HepG2 (cell line): ENCODE data around the gene SH3GL1. TPM values are rescaled to one million over a fixed set of nuclear protein-coding genes. Genes with fewer than 3 reads are reported as not detected.
A peak's percentile ranks its signal among the peaks of the same experiment; 100 is the strongest.

Experiments used
- ATAC-seq: fragments of 200-7000 bp; cut with Tn5 transposase; 3 replicates; pipeline ENCODE4 v1.9.1; 2020; ENCODE audit warnings: mild to moderate bottlenecking, moderate library complexity
- BruUV-seq: library from RNA; stranded (reverse); fragments of 400-500 nt; replicated peaks from 2 replicates; lab custom pipeline; 2021; lab: Mats Ljungman, UMichigan
- CTCF ChIA-PET: fragments of 300-600 bp; formaldehyde crosslinking; extraction: SDS; loops from one replicate; lab custom pipeline; 2021; ENCODE audit warnings: low total read pairs, inconsistent platforms, low intra/inter-chr PET ratio; lab: Yijun Ruan, JAX
- POLR2A ChIA-PET: fragments of 350-600 bp; sonication (Branson Sonifier 250); formaldehyde crosslinking; loops from one replicate; lab custom pipeline; 2020; ENCODE audit warnings: antibody characterized with exemption, inconsistent platforms; lab: Yijun Ruan, JAX
- DNase-seq: peaks from one replicate; pipeline ENCODE4 v3.0.0-alpha.2; 2015; ENCODE audit warnings: low spot score
- FAIRE-seq: peaks from 3 replicates; lab custom pipeline; 2011; peaks lifted over from hg19 to GRCh38; lab: Jason Lieb, UNC
- H2AFZ ChIP-seq: one replicate; pipeline ENCODE4 v1.6.1; 2011; ENCODE audit warnings: low read length, inconsistent platforms
- H3K27ac ChIP-seq: fragments of 300-600 bp; 3 replicates; pipeline ENCODE4 v1.8.0; 2011; ENCODE audit warnings: mixed run types, mild to moderate bottlenecking, mixed read lengths, low read length, inconsistent platforms; ENCODE audit not compliant: insufficient read depth; ENCODE audit errors: extremely low read length
- H3K27me3 ChIP-seq, 2 experiments: fragments of 200-600 bp in 1 of 2; 2 replicates in 1 of 2; 3 replicates in 1 of 2; pipeline versions ENCODE4 v1.6.0 to v1.8.0; 2011; ENCODE audit warnings: low read length in 2 of 2, mild to moderate bottlenecking in 2 of 2, moderate library complexity in 2 of 2, inconsistent platforms in 1 of 2; ENCODE audit not compliant: insufficient read depth in 2 of 2, control insufficient read depth in 1 of 2
- H3K36me3 ChIP-seq, 2 experiments: fragments of 200-600 bp in 1 of 2; replicated peaks in 1 of 2; 2 replicates in 1 of 2; 3 replicates in 1 of 2; pipeline versions ENCODE4 v1.5.1 to v1.8.0; 2011; ENCODE audit warnings: low read length in 2 of 2, inconsistent platforms in 1 of 2; ENCODE audit not compliant: insufficient read depth in 2 of 2, control insufficient read depth in 1 of 2
- H3K4me1 ChIP-seq: 2 replicates; pipeline ENCODE4 v1.5.1; 2012; ENCODE audit warnings: low read length, inconsistent platforms; ENCODE audit not compliant: insufficient read depth
- H3K4me2 ChIP-seq: 2 replicates; pipeline ENCODE4 v1.6.0; 2011; ENCODE audit warnings: low read depth, low read length, inconsistent platforms
- H3K4me3 ChIP-seq, 3 experiments: fragments of 200-600 bp in 1 of 3; sonication (generic), shearing (Covaris generic) in 1 of 3; replicated peaks in 1 of 3; 2 replicates each; pipeline ENCODE4 v1.5.1; 2011 to 2016; ENCODE audit warnings: low read length in 3 of 3, inconsistent platforms in 2 of 3, low read depth in 2 of 3, mild to moderate bottlenecking in 2 of 3, control low read depth in 1 of 3, mixed read lengths in 1 of 3; ENCODE audit not compliant: insufficient read depth in 1 of 3
- H3K79me2 ChIP-seq: one replicate; pipeline ENCODE4 v1.6.1; 2011; ENCODE audit warnings: low read length, inconsistent platforms; ENCODE audit not compliant: insufficient read depth
- H3K9ac ChIP-seq: 2 replicates; pipeline ENCODE4 v1.6.0; 2011; ENCODE audit warnings: mild to moderate bottlenecking, low read depth, low read length, inconsistent platforms; ENCODE audit not compliant: insufficient read depth
- H3K9me3 ChIP-seq: 2 replicates; pipeline ENCODE4 v1.5.1; 2012; ENCODE audit warnings: mild to moderate bottlenecking, low read length
- H4K20me1 ChIP-seq: 2 replicates; pipeline ENCODE4 v1.6.0; 2011; ENCODE audit warnings: inconsistent platforms, mild to moderate bottlenecking, low read length, moderate library complexity; ENCODE audit not compliant: insufficient read depth
- RFXAP ChIP-seq: sonication (generic); formaldehyde crosslinking; IDR thresholded peaks from 2 replicates; pipeline ENCODE4 v1.4.0; 2020; ENCODE audit warnings: missing genetic modification reagents, borderline replicate concordance
- SMAD9 ChIP-seq: sonication (generic); formaldehyde crosslinking; IDR thresholded peaks from 2 replicates; pipeline ENCODE4 v1.5.1; 2020; ENCODE audit warnings: mild to moderate bottlenecking, missing genetic modification reagents
- ZNF598 ChIP-seq: sonication (generic); formaldehyde crosslinking; IDR thresholded peaks from 2 replicates; pipeline ENCODE4 v1.5.1; 2020; ENCODE audit warnings: mild to moderate bottlenecking, missing genetic modification reagents, borderline replicate concordance
- ZNF761 ChIP-seq: sonication (generic); formaldehyde crosslinking; conservative IDR thresholded peaks from 2 replicates; pipeline ENCODE4 v1.4.0; 2020; ENCODE audit warnings: mild to moderate bottlenecking, missing genetic modification reagents
- ZNF768 ChIP-seq: sonication (generic); formaldehyde crosslinking; IDR thresholded peaks from 2 replicates; pipeline ENCODE4 v1.4.0; 2020; ENCODE audit warnings: missing genetic modification reagents
- WGBS: methylation state at CpG from one replicate; pipeline ENCODE4 v1.1.6; 2017; ENCODE audit warnings: low lambda C conversion rate; 5-methylcytosine and 5-hydroxymethylcytosine counted together
- in situ Hi-C: cut with HindIII; loops from 2 replicates; pipeline ENCODE4 v1.10.0; 2017; ENCODE audit warnings: low pct_unique_long_range_greater_than_20kb; ENCODE audit not compliant: extremely low pct_ligation_motif_present
- intact Hi-C: fragments of 100-400 bp; cut with micrococcal nuclease; formaldehyde crosslinking; loops from one replicate; pipeline ENCODE4 v1.10.0; 2022; ENCODE audit not compliant: unreplicated experiment
- polyA plus RNA-seq, 8 experiments: library from polyadenylated mRNA; depleted of rRNA in 3 of 8; stranded (reverse) in 7 of 8; unstranded in 1 of 8; fragments of >200 nt; fragmentation: Illumina TruSeq in 4 of 8; extraction: Trizol in 4 of 8; gene quantifications; 2 replicates each; pipeline versions ENCODE4 v1.2.1 to v1.2.3, GENCODE V29; 2011 to 2016; ENCODE audit warnings: low read depth in 4 of 8, missing spikeins in 1 of 8, mixed read lengths in 1 of 8; ENCODE audit not compliant: insufficient read depth in 1 of 8
- total RNA-seq, 5 experiments: library from RNA; depleted of rRNA; stranded (reverse); fragments of >200 nt; fragmentation: Illumina TruSeq; extraction: Trizol; gene quantifications; 2 replicates each; pipeline ENCODE4 v1.2.3, GENCODE V29; 2016; ENCODE audit warnings: low read depth in 1 of 5
- TF ChIP-seq, protein P1 (sequence below): fragments of 450-650 bp; IDR thresholded peaks from 2 replicates; pipeline ENCODE4 v1.6.1; 2016
- TF ChIP-seq, protein P2 (sequence below): sonication (generic); formaldehyde crosslinking; IDR thresholded peaks from 2 replicates; pipeline ENCODE4 v1.4.0; 2020; ENCODE audit warnings: missing genetic modification reagents, low read depth, mild to moderate bottlenecking, borderline replicate concordance
- TF ChIP-seq, protein P3 (sequence below): sonication (generic); formaldehyde crosslinking; IDR thresholded peaks from 2 replicates; pipeline ENCODE4 v1.4.0; 2020; ENCODE audit warnings: missing genetic modification reagents
- TF ChIP-seq, protein P4 (sequence below): sonication (generic); formaldehyde crosslinking; IDR thresholded peaks from 2 replicates; pipeline ENCODE4 v1.5.0; 2020; ENCODE audit warnings: mild to moderate bottlenecking, missing genetic modification reagents, borderline replicate concordance
- TF ChIP-seq, protein P5 (sequence below): sonication (generic); formaldehyde crosslinking; IDR thresholded peaks from 2 replicates; pipeline ENCODE4 v1.9.0; 2021; ENCODE audit warnings: missing genetic modification reagents, borderline replicate concordance

Gene SH3GL1
- total and polyA plus RNA-seq, 2 of the 13 experiments (the other 11 are each of a cell fraction or from before 2014, with no cell fraction given) = 33.0 to 45.1 TPM

DNA sequence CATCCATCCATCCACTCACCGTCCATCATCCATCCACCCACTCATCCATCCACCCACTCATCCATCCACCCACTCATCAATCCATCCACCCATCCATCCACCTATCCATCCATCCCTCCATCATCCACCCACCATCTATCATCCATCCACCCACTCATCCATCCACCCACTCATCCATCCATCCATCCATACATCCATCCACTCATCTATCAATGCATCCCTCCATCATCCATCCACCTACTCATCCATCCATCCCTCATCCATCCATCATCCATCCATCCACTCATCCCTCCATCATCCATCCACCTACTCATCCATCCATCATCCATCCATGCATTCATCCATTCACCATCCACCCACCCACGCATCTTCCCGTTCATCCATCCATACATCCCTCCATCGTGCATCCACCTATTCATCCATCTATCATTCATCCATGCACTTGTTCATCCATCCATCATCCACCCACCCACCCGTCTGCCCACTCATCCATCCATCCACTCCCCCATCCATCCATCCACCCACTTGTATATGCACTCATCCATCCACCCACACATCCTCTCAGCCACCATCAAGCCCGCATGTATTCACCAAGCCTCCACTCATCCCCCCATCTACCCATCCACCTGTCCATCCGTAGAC is 65.3 kb downstream of the SH3GL1 start:
- no peak overlapping the region for H2AFZ ChIP-seq
- H4K20me1 ChIP-seq = no peaks in the 10 kb centered on the region
- WGBS = 91% methylated on average over 7 of the region's 7 CpGs
- DNase-seq = no peak
- peaks cover 30% of the 10 kb centered on the region for H3K4me1 ChIP-seq
- H3K79me2 ChIP-seq = no peaks in the 10 kb centered on the region
- H3K4me2 ChIP-seq = 0 out of 2 replicates have a peak overlapping the region, but pooled peaks have one; percentile 1
- BruUV-seq = no TSS peak
- CTCF ChIA-PET = no interaction called here
- no peak for FAIRE-seq
- no peak overlapping the region for H3K9ac ChIP-seq
- POLR2A ChIA-PET = no interaction called here
- H3K36me3 ChIP-seq = no peaks in the 10 kb centered on the region
- H3K27me3 ChIP-seq = no peaks in the 10 kb centered on the region
- H3K4me3 ChIP-seq = no peak overlapping the region
- intact Hi-C loops (no loop called here), in situ Hi-C loops (no loop called here)
- no peak for ATAC-seq
- H3K27ac ChIP-seq = no peak overlapping the region
- H3K9me3 ChIP-seq = no peaks in the 10 kb centered on the region
- TF ChIP-seq, protein P1, sequence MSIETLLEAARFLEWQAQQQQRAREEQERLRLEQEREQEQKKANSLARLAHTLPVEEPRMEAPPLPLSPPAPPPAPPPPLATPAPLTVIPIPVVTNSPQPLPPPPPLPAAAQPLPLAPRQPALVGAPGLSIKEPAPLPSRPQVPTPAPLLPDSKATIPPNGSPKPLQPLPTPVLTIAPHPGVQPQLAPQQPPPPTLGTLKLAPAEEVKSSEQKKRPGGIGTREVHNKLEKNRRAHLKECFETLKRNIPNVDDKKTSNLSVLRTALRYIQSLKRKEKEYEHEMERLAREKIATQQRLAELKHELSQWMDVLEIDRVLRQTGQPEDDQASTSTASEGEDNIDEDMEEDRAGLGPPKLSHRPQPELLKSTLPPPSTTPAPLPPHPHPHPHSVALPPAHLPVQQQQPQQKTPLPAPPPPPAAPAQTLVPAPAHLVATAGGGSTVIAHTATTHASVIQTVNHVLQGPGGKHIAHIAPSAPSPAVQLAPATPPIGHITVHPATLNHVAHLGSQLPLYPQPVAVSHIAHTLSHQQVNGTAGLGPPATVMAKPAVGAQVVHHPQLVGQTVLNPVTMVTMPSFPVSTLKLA = 0 out of 2 replicates have a peak, but pooled peaks have one; percentile 18
- no peak for TF ChIP-seq SMAD9 (CRISPR knock-in tag)
- TF ChIP-seq, protein P2, sequence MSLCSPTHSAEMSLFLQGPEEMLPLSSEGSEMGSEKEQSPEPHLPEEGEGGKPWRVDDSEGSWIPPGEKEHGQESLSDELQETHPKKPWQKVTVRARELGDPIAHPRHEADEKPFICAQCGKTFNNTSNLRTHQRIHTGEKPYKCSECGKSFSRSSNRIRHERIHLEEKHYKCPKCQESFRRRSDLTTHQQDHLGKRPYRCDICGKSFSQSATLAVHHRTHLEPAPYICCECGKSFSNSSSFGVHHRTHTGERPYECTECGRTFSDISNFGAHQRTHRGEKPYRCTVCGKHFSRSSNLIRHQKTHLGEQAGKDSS (CRISPR knock-in tag) = no peak
- TF ChIP-seq ZNF598 (CRISPR knock-in tag) = no peak
- TF ChIP-seq, protein P3, sequence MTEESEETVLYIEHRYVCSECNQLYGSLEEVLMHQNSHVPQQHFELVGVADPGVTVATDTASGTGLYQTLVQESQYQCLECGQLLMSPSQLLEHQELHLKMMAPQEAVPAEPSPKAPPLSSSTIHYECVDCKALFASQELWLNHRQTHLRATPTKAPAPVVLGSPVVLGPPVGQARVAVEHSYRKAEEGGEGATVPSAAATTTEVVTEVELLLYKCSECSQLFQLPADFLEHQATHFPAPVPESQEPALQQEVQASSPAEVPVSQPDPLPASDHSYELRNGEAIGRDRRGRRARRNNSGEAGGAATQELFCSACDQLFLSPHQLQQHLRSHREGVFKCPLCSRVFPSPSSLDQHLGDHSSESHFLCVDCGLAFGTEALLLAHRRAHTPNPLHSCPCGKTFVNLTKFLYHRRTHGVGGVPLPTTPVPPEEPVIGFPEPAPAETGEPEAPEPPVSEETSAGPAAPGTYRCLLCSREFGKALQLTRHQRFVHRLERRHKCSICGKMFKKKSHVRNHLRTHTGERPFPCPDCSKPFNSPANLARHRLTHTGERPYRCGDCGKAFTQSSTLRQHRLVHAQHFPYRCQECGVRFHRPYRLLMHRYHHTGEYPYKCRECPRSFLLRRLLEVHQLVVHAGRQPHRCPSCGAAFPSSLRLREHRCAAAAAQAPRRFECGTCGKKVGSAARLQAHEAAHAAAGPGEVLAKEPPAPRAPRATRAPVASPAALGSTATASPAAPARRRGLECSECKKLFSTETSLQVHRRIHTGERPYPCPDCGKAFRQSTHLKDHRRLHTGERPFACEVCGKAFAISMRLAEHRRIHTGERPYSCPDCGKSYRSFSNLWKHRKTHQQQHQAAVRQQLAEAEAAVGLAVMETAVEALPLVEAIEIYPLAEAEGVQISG (CRISPR knock-in tag) = no peak
- TF ChIP-seq RFXAP (CRISPR knock-in tag) = no peak
- no peak for TF ChIP-seq ZNF768 (CRISPR knock-in tag)
- no peak for TF ChIP-seq ZNF761 (CRISPR knock-in tag)
- TF ChIP-seq, protein P4, sequence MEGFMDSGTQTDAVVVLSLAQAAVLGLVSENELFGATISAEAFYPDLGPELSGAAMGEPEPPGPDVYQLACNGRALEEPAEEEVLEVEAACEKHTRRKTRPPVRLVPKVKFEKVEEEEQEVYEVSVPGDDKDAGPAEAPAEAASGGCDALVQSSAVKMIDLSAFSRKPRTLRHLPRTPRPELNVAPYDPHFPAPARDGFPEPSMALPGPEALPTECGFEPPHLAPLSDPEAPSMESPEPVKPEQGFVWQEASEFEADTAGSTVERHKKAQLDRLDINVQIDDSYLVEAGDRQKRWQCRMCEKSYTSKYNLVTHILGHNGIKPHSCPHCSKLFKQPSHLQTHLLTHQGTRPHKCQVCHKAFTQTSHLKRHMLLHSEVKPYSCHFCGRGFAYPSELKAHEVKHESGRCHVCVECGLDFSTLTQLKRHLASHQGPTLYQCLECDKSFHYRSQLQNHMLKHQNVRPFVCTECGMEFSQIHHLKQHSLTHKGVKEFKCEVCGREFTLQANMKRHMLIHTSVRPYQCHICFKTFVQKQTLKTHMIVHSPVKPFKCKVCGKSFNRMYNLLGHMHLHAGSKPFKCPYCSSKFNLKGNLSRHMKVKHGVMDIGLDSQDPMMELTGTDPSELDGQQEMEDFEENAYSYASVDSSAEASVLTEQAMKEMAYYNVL (CRISPR knock-in tag) = 0 out of 2 replicates have a peak, but pooled peaks have one; percentile 29
- TF ChIP-seq, protein P5, sequence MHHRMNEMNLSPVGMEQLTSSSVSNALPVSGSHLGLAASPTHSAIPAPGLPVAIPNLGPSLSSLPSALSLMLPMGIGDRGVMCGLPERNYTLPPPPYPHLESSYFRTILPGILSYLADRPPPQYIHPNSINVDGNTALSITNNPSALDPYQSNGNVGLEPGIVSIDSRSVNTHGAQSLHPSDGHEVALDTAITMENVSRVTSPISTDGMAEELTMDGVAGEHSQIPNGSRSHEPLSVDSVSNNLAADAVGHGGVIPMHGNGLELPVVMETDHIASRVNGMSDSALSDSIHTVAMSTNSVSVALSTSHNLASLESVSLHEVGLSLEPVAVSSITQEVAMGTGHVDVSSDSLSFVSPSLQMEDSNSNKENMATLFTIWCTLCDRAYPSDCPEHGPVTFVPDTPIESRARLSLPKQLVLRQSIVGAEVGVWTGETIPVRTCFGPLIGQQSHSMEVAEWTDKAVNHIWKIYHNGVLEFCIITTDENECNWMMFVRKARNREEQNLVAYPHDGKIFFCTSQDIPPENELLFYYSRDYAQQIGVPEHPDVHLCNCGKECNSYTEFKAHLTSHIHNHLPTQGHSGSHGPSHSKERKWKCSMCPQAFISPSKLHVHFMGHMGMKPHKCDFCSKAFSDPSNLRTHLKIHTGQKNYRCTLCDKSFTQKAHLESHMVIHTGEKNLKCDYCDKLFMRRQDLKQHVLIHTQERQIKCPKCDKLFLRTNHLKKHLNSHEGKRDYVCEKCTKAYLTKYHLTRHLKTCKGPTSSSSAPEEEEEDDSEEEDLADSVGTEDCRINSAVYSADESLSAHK (CRISPR knock-in tag) = no peak
